Neutrophil (primary cell): ENCODE data around the gene SMARCC1.

Source experiments
- H3K27ac ChIP-seq: fragments of 200-600 bp; sonication (generic); 2 replicates; pipeline ENCODE4 v1.5.1; 2016; ENCODE audit warnings: mild to moderate bottlenecking, moderate library complexity
- H3K27me3 ChIP-seq: fragments of 200-600 bp; sonication (generic); 2 replicates; pipeline ENCODE4 v1.6.0; 2016; ENCODE audit warnings: mild to moderate bottlenecking
- H3K36me3 ChIP-seq: fragments of 200-600 bp; sonication (generic); 2 replicates; pipeline ENCODE4 v1.5.1; 2017
- H3K4me1 ChIP-seq, 2 experiments: fragments of 200-600 bp in 1 of 2; sonication (generic) in 1 of 2; 1 replicate in 1 of 2; 2 replicates in 1 of 2; pipeline versions ENCODE4 v1.5.1 to v1.6.1; 2013 to 2016; ENCODE audit warnings: low read depth in 1 of 2, low read length in 1 of 2, mild to moderate bottlenecking in 1 of 2, moderate library complexity in 1 of 2; ENCODE audit not compliant: control insufficient read depth in 1 of 2, insufficient read depth in 1 of 2
- H3K4me3 ChIP-seq, 2 experiments: fragments of 200-600 bp in 1 of 2; sonication (generic) in 1 of 2; 1 replicate in 1 of 2; 2 replicates in 1 of 2; pipeline ENCODE4 v1.5.1; 2013 to 2016; ENCODE audit warnings: low read depth in 1 of 2, low read length in 1 of 2, mild to moderate bottlenecking in 1 of 2, moderate library complexity in 1 of 2
- H3K9me3 ChIP-seq: fragments of 200-600 bp; sonication (generic); 2 replicates; pipeline ENCODE4 v1.5.1; 2016
- TF ChIP-seq, protein P1 (sequence below): fragments of 200-600 bp; sonication (generic); IDR thresholded peaks from 2 replicates; pipeline ENCODE4 v1.5.1; 2016; ENCODE audit warnings: antibody characterized with exemption

Gene SMARCC1

GRCh38 chr3:47614788-47615187 is 166.9 kb downstream of the SMARCC1 start:
- TF ChIP-seq, protein P1, sequence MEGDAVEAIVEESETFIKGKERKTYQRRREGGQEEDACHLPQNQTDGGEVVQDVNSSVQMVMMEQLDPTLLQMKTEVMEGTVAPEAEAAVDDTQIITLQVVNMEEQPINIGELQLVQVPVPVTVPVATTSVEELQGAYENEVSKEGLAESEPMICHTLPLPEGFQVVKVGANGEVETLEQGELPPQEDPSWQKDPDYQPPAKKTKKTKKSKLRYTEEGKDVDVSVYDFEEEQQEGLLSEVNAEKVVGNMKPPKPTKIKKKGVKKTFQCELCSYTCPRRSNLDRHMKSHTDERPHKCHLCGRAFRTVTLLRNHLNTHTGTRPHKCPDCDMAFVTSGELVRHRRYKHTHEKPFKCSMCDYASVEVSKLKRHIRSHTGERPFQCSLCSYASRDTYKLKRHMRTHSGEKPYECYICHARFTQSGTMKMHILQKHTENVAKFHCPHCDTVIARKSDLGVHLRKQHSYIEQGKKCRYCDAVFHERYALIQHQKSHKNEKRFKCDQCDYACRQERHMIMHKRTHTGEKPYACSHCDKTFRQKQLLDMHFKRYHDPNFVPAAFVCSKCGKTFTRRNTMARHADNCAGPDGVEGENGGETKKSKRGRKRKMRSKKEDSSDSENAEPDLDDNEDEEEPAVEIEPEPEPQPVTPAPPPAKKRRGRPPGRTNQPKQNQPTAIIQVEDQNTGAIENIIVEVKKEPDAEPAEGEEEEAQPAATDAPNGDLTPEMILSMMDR = no peak
- Histone ChIP-seq H3K36me3 (peaks cover 68% of the 10 kb centered on the region), H3K9me3 (no peaks in the 10 kb centered on the region), H3K27ac (no peak overlapping the region), H3K4me3 (no peak overlapping the region), H3K27me3 (no peaks in the 10 kb centered on the region), H3K4me1 (no peaks in the 10 kb centered on the region)

DNA sequence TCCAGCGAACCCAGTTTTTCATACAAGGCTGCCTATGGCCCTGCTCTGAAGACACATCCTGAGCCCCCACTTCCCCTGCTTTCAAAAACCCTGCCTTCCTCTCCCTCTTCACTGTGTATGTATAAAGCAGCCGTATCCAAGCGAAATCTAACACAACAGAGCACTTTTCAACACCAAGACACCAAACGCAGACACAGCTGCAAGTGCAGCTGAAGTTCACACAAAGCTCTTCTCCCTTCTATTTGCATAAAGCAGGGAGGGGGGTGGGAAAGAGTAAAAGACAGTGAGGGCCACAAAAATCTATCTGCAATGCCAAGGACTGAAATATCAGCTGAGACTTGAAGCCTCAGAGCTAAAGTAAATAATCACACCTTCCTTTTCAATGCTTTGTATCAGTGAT is 168.0 kb downstream of the SMARCC1 start:
- H3K36me3 ChIP-seq = peaks cover 66% of the 10 kb centered on the region

DNA sequence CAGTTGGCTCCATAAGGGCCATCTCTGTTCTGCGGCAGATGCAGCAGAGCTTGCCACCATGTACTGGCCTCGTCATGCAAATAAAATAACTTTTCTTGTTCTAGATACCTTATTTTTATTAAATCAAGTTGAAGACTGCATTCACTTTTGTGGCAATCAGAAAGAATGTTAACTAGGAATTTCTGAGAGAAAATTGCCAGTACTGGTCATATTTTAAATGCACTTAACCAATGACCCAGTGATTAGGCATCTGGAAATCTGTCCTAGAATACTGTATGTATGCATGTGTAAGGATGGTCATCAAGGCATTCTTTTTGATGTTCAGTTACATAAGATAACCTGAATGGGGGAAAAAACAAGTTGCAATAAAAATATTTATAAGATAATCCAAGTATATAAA is 168.8 kb downstream of the SMARCC1 start:
- TF ChIP-seq, protein P1 = no peak
- Histone ChIP-seq H3K27me3 (no peaks in the 10 kb centered on the region), H3K4me3 (no peak overlapping the region), H3K36me3 (peaks cover 66% of the 10 kb centered on the region), H3K4me1 (no peaks in the 10 kb centered on the region), H3K9me3 (no peaks in the 10 kb centered on the region), H3K27ac (no peak overlapping the region)

More for the DNA sequence above, 168.0 kb downstream of the SMARCC1 start:
- no peaks in the 10 kb centered on the region for H3K27me3 ChIP-seq
- no peaks in the 10 kb centered on the region for H3K4me1 ChIP-seq
- H3K4me3 ChIP-seq = no peak overlapping the region
- no peaks in the 10 kb centered on the region for H3K9me3 ChIP-seq
- no peak overlapping the region for H3K27ac ChIP-seq
- TF ChIP-seq, protein P1 = no peak

DNA sequence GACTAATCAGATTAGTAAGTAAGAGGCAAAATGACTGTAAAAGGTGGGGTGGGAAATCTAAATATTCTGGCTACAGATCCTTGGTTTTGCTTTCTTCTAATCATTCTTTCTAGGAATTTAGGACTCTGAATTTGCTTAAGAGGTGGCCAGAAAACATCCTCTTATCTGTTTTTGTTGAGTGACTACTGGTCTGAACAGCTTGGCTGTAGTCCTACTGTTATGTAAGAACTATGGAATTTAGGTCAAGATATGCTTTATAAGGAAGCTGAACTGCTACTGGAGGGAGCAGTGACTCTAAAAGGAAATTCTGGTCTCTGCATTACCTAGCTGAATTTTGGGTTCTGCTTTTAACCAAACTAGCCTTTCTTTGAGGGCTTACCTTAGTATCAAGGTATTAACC is 169.5 kb downstream of the SMARCC1 start:
- H3K4me1 ChIP-seq = no peaks in the 10 kb centered on the region
- TF ChIP-seq, protein P1 = no peak
- no peak overlapping the region for H3K27ac ChIP-seq
- no peak overlapping the region for H3K4me3 ChIP-seq
- H3K36me3 ChIP-seq = peaks cover 65% of the 10 kb centered on the region
- no peaks in the 10 kb centered on the region for H3K27me3 ChIP-seq
- no peaks in the 10 kb centered on the region for H3K9me3 ChIP-seq

- H3K4me3 ChIP-seq = no peak overlapping the region
- H3K9me3 ChIP-seq = no peaks in the 10 kb centered on the region
- no peaks in the 10 kb centered on the region for H3K27me3 ChIP-seq
- no peak overlapping the region for H3K27ac ChIP-seq
- no peaks in the 10 kb centered on the region for H3K4me1 ChIP-seq
- peaks cover 65% of the 10 kb centered on the region for H3K36me3 ChIP-seq
- TF ChIP-seq, protein P1 = no peak
Measured at GRCh38 chr3:47611576-47611975, 170.1 kb downstream of the SMARCC1 start.

DNA sequence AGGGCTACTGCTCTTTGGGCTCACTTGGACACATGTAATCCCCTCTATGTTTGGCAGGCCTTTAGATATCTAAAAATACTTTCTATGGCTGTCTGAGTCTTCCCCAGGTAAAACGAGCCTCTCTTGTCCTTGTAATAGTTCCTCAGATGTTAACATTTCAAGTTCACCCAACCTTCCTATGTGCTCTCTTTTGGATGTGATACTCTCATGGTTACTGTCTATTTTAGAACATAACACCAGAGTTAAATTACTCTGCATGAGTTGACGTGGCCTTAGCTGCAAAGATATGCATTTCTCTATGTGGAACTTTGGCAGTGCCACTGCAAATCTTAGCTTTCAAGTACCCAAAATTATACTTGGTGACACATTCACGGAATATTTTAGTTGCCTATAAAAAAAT is 171.1 kb downstream of the SMARCC1 start:
- H3K4me3 ChIP-seq = no peak overlapping the region
- no peaks in the 10 kb centered on the region for H3K4me1 ChIP-seq
- TF ChIP-seq, protein P1 = no peak
- no peaks in the 10 kb centered on the region for H3K27me3 ChIP-seq
- peaks cover 64% of the 10 kb centered on the region for H3K36me3 ChIP-seq
- H3K27ac ChIP-seq = no peak overlapping the region
- no peaks in the 10 kb centered on the region for H3K9me3 ChIP-seq
